ENCODE measurements around the gene EGR2.

- TF ChIP-seq CTCF (IDR thresholded peaks at IDR 0.05) (no peak), POLR2A (IDR thresholded peaks at IDR 0.05) (no peak)
These were observed 28.3 kb upstream of the EGR2 start for GRCh38 chr10:62844280-62845011.

All from thyroid gland (tissue), 4 donors.